ENCODE measurements around the gene BLOC1S3.

The BLOC1S3 gene

GRCh38 chr19:45215391-45216191 is 37.0 kb downstream of the BLOC1S3 start:
- no peaks in the 10 kb centered on the region for H3K9me3 ChIP-seq (ENCODE audit: insufficient read depth, low read length)
- H3K4me3 ChIP-seq (ENCODE audit: insufficient read depth, low read length, poor library complexity, severe bottlenecking) = no peak overlapping the region
- no peaks in the 10 kb centered on the region for H3K79me2 ChIP-seq (ENCODE audit: insufficient read depth, low read length)
- H3K9me2 ChIP-seq (replicated peaks; ENCODE audit: insufficient read depth, low read length) = no peaks in the 10 kb centered on the region
- TF ChIP-seq, protein P1, sequence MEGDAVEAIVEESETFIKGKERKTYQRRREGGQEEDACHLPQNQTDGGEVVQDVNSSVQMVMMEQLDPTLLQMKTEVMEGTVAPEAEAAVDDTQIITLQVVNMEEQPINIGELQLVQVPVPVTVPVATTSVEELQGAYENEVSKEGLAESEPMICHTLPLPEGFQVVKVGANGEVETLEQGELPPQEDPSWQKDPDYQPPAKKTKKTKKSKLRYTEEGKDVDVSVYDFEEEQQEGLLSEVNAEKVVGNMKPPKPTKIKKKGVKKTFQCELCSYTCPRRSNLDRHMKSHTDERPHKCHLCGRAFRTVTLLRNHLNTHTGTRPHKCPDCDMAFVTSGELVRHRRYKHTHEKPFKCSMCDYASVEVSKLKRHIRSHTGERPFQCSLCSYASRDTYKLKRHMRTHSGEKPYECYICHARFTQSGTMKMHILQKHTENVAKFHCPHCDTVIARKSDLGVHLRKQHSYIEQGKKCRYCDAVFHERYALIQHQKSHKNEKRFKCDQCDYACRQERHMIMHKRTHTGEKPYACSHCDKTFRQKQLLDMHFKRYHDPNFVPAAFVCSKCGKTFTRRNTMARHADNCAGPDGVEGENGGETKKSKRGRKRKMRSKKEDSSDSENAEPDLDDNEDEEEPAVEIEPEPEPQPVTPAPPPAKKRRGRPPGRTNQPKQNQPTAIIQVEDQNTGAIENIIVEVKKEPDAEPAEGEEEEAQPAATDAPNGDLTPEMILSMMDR (IDR thresholded peaks at IDR 0.05; ENCODE audit: insufficient read depth, low read length, poor library complexity, severe bottlenecking) = no peak
- no peak for TF ChIP-seq EZH2phosphoT487 (conservative IDR thresholded peaks at IDR 0.05; ENCODE audit: low read length)
- H3K27me3 ChIP-seq (ENCODE audit: low read length) = no peaks in the 10 kb centered on the region
- no peak overlapping the region for H3K27ac ChIP-seq (ENCODE audit: low read depth, low read length)
- H4K20me1 ChIP-seq (ENCODE audit: low read depth, low read length) = no peaks in the 10 kb centered on the region
- H3K36me3 ChIP-seq (ENCODE audit: low read length) = no peaks in the 10 kb centered on the region
- H3K4me2 ChIP-seq (ENCODE audit: low read depth, low read length, poor library complexity, severe bottlenecking) = no peak overlapping the region
- no peak overlapping the region for H2AFZ ChIP-seq (ENCODE audit: low read depth, low read length, severe bottlenecking)
- H3K9ac ChIP-seq (ENCODE audit: low read length) = no peak overlapping the region
- no peaks in the 10 kb centered on the region for H3F3A ChIP-seq (ENCODE audit: insufficient read depth)

- Histone ChIP-seq H3K4me3 (ENCODE audit: insufficient read depth, low read length, poor library complexity, severe bottlenecking) (no peak overlapping the region), H3K27me3 (ENCODE audit: low read length) (no peaks in the 10 kb centered on the region), H4K20me1 (ENCODE audit: low read depth, low read length) (no peaks in the 10 kb centered on the region), H3K79me2 (ENCODE audit: insufficient read depth, low read length) (no peaks in the 10 kb centered on the region), H3K9me3 (ENCODE audit: insufficient read depth, low read length) (no peaks in the 10 kb centered on the region), H3K4me2 (ENCODE audit: low read depth, low read length, poor library complexity, severe bottlenecking) (no peak overlapping the region), H3K36me3 (ENCODE audit: low read length) (no peaks in the 10 kb centered on the region), H2AFZ (ENCODE audit: low read depth, low read length, severe bottlenecking) (no peak overlapping the region), H3F3A (ENCODE audit: insufficient read depth) (no peaks in the 10 kb centered on the region), H3K9ac (ENCODE audit: low read length) (no peak overlapping the region), H3K9me2 (replicated peaks; ENCODE audit: insufficient read depth, low read length) (no peaks in the 10 kb centered on the region), H3K27ac (ENCODE audit: low read depth, low read length) (no peak overlapping the region)
- no peak for TF ChIP-seq EZH2phosphoT487 (conservative IDR thresholded peaks at IDR 0.05; ENCODE audit: low read length)
- TF ChIP-seq, protein P1 (IDR thresholded peaks at IDR 0.05; ENCODE audit: insufficient read depth, low read length, poor library complexity, severe bottlenecking) = no peak
Observed at GRCh38 chr19:45216667-45217066, 38.1 kb downstream of the BLOC1S3 start.

DNA sequence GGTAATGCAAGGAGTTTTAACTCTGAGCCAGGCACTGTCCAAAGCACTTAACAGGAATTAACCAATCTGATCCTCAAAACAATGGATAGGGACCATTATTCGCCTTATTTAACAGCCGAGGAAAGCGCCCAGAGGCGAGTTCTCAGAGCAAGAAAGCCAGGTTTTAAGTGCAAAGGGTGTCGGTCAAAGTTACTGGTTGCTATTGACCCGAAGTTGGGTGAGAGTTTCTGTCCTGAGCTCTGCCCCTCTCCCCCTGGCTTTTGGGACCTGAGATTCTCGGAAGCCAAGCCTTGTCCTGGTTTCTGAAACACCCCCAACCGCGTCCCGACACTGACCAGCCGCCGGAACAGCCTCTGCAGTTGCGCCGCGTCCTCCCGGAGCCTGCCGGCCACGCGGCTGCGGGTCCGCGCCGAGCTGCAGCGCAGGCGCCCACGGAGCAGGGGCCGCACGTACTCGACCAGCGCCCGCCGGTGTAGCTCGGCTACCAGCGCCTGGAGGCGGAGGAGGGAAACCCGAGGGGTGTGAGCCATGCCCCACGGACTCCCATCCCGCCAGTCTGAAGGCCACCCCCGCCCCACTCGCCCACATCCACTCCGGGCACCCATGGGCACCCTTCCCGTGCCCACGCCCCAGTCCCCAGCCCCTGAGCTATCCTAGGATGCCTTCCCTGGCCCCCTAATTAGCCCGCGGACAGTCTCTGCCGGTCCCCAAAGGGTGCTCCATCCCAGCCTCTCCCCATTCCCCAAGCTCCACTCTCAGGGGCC is 38.8 kb downstream of the BLOC1S3 start:
- no peaks in the 10 kb centered on the region for H3K9me2 ChIP-seq (replicated peaks; ENCODE audit: insufficient read depth, low read length)
- H3K4me2 ChIP-seq (ENCODE audit: low read depth, low read length, poor library complexity, severe bottlenecking) = no peak overlapping the region
- no peaks in the 10 kb centered on the region for H3K36me3 ChIP-seq (ENCODE audit: low read length)
- H3K9me3 ChIP-seq (ENCODE audit: insufficient read depth, low read length) = no peaks in the 10 kb centered on the region
- H2AFZ ChIP-seq (ENCODE audit: low read depth, low read length, severe bottlenecking) = no peak overlapping the region
- H3K79me2 ChIP-seq (ENCODE audit: insufficient read depth, low read length) = no peaks in the 10 kb centered on the region
- H4K20me1 ChIP-seq (ENCODE audit: low read depth, low read length) = no peaks in the 10 kb centered on the region
- H3K9ac ChIP-seq (ENCODE audit: low read length) = no peak overlapping the region
- H3K27me3 ChIP-seq (ENCODE audit: low read length) = no peaks in the 10 kb centered on the region
- H3F3A ChIP-seq (ENCODE audit: insufficient read depth) = no peaks in the 10 kb centered on the region
- TF ChIP-seq, protein P1 (IDR thresholded peaks at IDR 0.05; ENCODE audit: insufficient read depth, low read length, poor library complexity, severe bottlenecking) = no peak
- TF ChIP-seq EZH2phosphoT487 (conservative IDR thresholded peaks at IDR 0.05; ENCODE audit: low read length) = no peak
- no peak overlapping the region for H3K27ac ChIP-seq (ENCODE audit: low read depth, low read length)
- no peak overlapping the region for H3K4me3 ChIP-seq (ENCODE audit: insufficient read depth, low read length, poor library complexity, severe bottlenecking)

Data from SU-DHL-6 (cell line).